ENCODE measurements around the gene KIF2A. TPM values are rescaled to one million over a fixed set of nuclear protein-coding genes. Genes with fewer than 3 reads are reported as not detected.

The KIF2A gene
- total and polyA plus RNA-seq, 2 donors (not counting 3 experiments of a cell fraction or from before 2014, with no cell fraction given), result 17.1 to 65.1 TPM

DNA sequence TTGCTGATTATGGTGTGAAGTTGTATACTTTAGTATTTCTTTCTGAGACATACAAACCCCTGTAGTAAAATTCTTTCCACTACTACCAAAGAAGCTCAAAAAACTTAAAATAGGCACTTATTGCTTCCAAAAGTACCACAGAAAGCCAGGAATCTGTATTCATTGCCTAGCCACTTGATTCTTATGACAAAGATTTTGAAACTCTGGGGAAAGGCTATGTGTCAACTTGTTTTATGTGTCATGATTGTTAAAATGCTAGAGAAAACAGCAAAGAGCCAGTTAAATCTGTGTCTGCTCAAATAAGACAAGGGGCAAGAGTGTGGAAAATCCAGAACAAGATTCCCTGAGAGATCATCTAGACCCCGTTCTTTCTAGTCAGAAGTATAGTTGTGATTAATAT is 6.0 kb downstream of the KIF2A start:
- BruUV-seq (replicated peaks), result no TSS peak
- ChIA-PET POLR2A (no interaction called here), CTCF (interaction anchor here (1.5 kb wide), 1 partner anchor 8 kb away, joined by 3 read pairs; no protein-coding TSS in a partner anchor)
- H3K9me3 ChIP-seq (replicated peaks; ENCODE audit: control insufficient read depth, insufficient read depth, low read length), result no peaks in the 10 kb centered on the region
- no peak overlapping the region for H3K4me3 ChIP-seq (replicated peaks in 1 of 3; ENCODE audit: insufficient read depth in 1 of 3, low read depth in 1 of 3, low read length in 3 of 3)
- H3K27ac ChIP-seq (ENCODE audit: insufficient read depth, low read depth, low read length), result no peak overlapping the region
- H3K9me1 ChIP-seq (replicated peaks; ENCODE audit: control insufficient read depth, extremely low read depth, insufficient read depth, low read length), result no peaks in the 10 kb centered on the region
- peaks cover 13% of the 10 kb centered on the region for H4K20me1 ChIP-seq (replicated peaks; ENCODE audit: control insufficient read depth, extremely low read depth, insufficient read depth, low read length)
- no peaks in the 10 kb centered on the region for H3K36me3 ChIP-seq (ENCODE audit: control insufficient read depth in 2 of 2, extremely low read depth in 1 of 2, insufficient read depth in 2 of 2, low read length in 2 of 2)
- H3K79me2 ChIP-seq (ENCODE audit: control insufficient read depth, insufficient read depth, low read length), result peaks cover 98% of the 10 kb centered on the region
- no peak overlapping the region for H3K4me2 ChIP-seq (ENCODE audit: insufficient read depth, low read length)
- dilution Hi-C loops (cut with MboI; ENCODE audit: extremely low pct_ligation_motif_present, low sequenced_read_pairs), result no loop called here
- TF ChIP-seq POLR2A (IDR thresholded peaks at IDR 0.05; ENCODE audit: low read depth, low read length) (no peak), MYC (IDR thresholded peaks at IDR 0.05; ENCODE audit: low read depth, low read length) (no peak)
- H3K27me3 ChIP-seq (ENCODE audit: control insufficient read depth in 2 of 2, insufficient read depth in 2 of 2, low read length in 2 of 2), result no peaks in the 10 kb centered on the region
- H3K9ac ChIP-seq (replicated peaks; ENCODE audit: extremely low read depth, insufficient read depth, low read length), result no peak overlapping the region
- peaks cover 12% of the 10 kb centered on the region for H3K4me1 ChIP-seq (ENCODE audit: control insufficient read depth, extremely low read depth, insufficient read depth, low read length)
- intact Hi-C loops (cut with micrococcal nuclease), result no loop called here
- DNase-seq (ENCODE audit: low read depth, low spot score) (no peak), FAIRE-seq (no peak)
- no peak overlapping the region for H2AFZ ChIP-seq (ENCODE audit: low read depth, low read length)

DNA sequence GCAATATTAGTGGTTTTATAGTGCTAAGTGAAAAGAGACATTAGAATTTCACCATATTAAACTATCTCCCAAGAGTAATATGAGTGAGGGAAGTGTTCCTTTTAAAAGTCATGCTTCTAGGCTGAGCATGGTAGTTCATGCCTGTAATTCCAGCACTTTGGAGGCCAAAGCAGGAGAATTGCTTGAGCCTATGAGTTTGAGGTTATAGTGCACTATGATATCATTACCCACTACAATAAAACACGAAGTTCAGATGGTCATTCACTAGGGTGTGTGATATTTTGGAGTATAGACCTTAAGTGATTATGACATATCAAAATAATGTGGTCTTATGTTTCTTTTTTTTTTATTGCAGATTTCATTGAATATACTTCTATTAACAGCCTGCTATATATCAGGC is 6.7 kb downstream of the KIF2A start:
- H3K4me1 ChIP-seq (ENCODE audit: control insufficient read depth, extremely low read depth, insufficient read depth, low read length), result peaks cover 7% of the 10 kb centered on the region
- dilution Hi-C loops (cut with MboI; ENCODE audit: extremely low pct_ligation_motif_present, low sequenced_read_pairs), result no loop called here
- H3K36me3 ChIP-seq (ENCODE audit: control insufficient read depth in 2 of 2, extremely low read depth in 1 of 2, insufficient read depth in 2 of 2, low read length in 2 of 2), result no peaks in the 10 kb centered on the region
- no peaks in the 10 kb centered on the region for H3K27me3 ChIP-seq (ENCODE audit: control insufficient read depth in 2 of 2, insufficient read depth in 2 of 2, low read length in 2 of 2)
- H3K9ac ChIP-seq (replicated peaks; ENCODE audit: extremely low read depth, insufficient read depth, low read length), result no peak overlapping the region
- DNase-seq (ENCODE audit: low read depth, low spot score) (no peak), FAIRE-seq (no peak)
- H3K27ac ChIP-seq (ENCODE audit: insufficient read depth, low read depth, low read length), result no peak overlapping the region
- H3K4me3 ChIP-seq (replicated peaks in 1 of 3; ENCODE audit: insufficient read depth in 1 of 3, low read depth in 1 of 3, low read length in 3 of 3), result no peak overlapping the region
- no TSS peak for BruUV-seq (replicated peaks)
- no peak overlapping the region for H2AFZ ChIP-seq (ENCODE audit: low read depth, low read length)
- POLR2A ChIA-PET, result no interaction called here
- intact Hi-C loops (cut with micrococcal nuclease), result no loop called here
- no peak overlapping the region for H3K4me2 ChIP-seq (ENCODE audit: insufficient read depth, low read length)
- H3K79me2 ChIP-seq (ENCODE audit: control insufficient read depth, insufficient read depth, low read length), result peaks cover 98% of the 10 kb centered on the region
- H4K20me1 ChIP-seq (replicated peaks; ENCODE audit: control insufficient read depth, extremely low read depth, insufficient read depth, low read length), result peaks cover 16% of the 10 kb centered on the region
- CTCF ChIA-PET, result no interaction called here
- no peaks in the 10 kb centered on the region for H3K9me1 ChIP-seq (replicated peaks; ENCODE audit: control insufficient read depth, extremely low read depth, insufficient read depth, low read length)
- H3K9me3 ChIP-seq (replicated peaks; ENCODE audit: control insufficient read depth, insufficient read depth, low read length), result no peaks in the 10 kb centered on the region
- TF ChIP-seq, protein P1, sequence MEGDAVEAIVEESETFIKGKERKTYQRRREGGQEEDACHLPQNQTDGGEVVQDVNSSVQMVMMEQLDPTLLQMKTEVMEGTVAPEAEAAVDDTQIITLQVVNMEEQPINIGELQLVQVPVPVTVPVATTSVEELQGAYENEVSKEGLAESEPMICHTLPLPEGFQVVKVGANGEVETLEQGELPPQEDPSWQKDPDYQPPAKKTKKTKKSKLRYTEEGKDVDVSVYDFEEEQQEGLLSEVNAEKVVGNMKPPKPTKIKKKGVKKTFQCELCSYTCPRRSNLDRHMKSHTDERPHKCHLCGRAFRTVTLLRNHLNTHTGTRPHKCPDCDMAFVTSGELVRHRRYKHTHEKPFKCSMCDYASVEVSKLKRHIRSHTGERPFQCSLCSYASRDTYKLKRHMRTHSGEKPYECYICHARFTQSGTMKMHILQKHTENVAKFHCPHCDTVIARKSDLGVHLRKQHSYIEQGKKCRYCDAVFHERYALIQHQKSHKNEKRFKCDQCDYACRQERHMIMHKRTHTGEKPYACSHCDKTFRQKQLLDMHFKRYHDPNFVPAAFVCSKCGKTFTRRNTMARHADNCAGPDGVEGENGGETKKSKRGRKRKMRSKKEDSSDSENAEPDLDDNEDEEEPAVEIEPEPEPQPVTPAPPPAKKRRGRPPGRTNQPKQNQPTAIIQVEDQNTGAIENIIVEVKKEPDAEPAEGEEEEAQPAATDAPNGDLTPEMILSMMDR (IDR thresholded peaks at IDR 0.05; ENCODE audit: extremely low read depth in 1 of 2, insufficient read depth in 1 of 2, low read depth in 1 of 2, low read length in 2 of 2), result no peak
- TF ChIP-seq MYC (IDR thresholded peaks at IDR 0.05; ENCODE audit: low read depth, low read length) (no peak), JUN (IDR thresholded peaks at IDR 0.05; ENCODE audit: borderline replicate concordance, insufficient read depth, insufficient read length, low read depth) (no peak), EZH2 (IDR thresholded peaks at IDR 0.05; ENCODE audit: borderline replicate concordance, low read depth, low read length, severe bottlenecking) (no peak), FOS (IDR thresholded peaks at IDR 0.05; ENCODE audit: borderline replicate concordance, insufficient read depth, low read length) (no peak), POLR2A (IDR thresholded peaks at IDR 0.05; ENCODE audit: low read depth, low read length) (no peak), POLR2AphosphoS5 (IDR thresholded peaks at IDR 0.05; ENCODE audit: insufficient read depth, low read depth, low read length) (no peak)
- TF ChIP-seq, protein P2, sequence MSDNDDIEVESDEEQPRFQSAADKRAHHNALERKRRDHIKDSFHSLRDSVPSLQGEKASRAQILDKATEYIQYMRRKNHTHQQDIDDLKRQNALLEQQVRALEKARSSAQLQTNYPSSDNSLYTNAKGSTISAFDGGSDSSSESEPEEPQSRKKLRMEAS (IDR thresholded peaks at IDR 0.05; ENCODE audit: insufficient read depth, insufficient read length), result no peak

Data from endothelial cell of umbilical vein (primary cell).